ENCODE data around the gene CCR5AS.
A peak's percentile ranks its signal among the peaks of the same experiment; 100 is the strongest.

The CCR5AS gene

GRCh38 chr3:46380471-46381221, 26.2 kb downstream of the CCR5AS start:
- peak; percentile 32 for DNase-seq (ENCODE audit: low read depth)

DNA sequence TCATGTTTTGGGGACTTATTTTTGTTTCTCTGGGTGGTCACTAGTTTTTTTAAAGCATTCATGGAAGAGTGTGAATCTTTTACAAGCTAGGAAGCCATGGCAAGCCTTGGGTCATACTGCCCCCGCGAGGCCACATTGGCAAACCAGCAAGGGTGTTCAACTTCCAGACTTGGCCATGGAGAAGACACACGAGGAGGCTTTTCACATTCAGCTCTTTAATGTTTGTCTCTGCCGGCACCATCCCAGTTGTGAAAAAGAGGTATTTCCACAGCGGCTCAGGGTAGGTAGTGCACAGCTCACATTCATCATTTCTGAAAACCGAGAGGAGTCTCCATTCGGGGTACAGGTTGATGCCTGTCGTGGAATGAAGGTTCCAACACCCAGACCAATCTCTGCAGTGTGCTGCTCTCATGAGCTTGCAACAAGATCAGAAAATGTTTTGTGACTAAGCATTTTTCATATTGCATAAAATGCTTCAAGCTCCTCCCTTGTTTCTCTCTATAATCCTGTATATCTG, 28.4 kb downstream of the CCR5AS start:
- DNase-seq (ENCODE audit: low read depth) = peak; percentile 60

DNA sequence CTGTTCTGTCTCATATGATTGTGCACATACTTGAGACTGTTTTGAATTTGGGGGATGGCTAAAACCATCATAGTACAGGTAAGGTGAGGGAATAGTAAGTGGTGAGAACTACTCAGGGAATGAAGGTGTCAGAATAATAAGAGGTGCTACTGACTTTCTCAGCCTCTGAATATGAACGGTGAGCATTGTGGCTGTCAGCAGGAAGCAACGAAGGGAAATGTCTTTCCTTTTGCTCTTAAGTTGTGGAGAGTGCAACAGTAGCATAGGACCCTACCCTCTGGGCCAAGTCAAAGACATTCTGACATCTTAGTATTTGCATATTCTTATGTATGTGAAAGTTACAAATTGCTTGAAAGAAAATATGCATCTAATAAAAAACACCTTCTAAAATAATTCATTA, 31.1 kb downstream of the CCR5AS start:
- no peak for DNase-seq (ENCODE audit: low read depth)

- DNase-seq (ENCODE audit: low read depth) = no peak
These were observed 31.6 kb downstream of the CCR5AS start for GRCh38 chr3:46375218-46375617.

- DNase-seq (ENCODE audit: low read depth) = no peak
These were observed 32.1 kb downstream of the CCR5AS start for GRCh38 chr3:46374755-46375154.

DNA sequence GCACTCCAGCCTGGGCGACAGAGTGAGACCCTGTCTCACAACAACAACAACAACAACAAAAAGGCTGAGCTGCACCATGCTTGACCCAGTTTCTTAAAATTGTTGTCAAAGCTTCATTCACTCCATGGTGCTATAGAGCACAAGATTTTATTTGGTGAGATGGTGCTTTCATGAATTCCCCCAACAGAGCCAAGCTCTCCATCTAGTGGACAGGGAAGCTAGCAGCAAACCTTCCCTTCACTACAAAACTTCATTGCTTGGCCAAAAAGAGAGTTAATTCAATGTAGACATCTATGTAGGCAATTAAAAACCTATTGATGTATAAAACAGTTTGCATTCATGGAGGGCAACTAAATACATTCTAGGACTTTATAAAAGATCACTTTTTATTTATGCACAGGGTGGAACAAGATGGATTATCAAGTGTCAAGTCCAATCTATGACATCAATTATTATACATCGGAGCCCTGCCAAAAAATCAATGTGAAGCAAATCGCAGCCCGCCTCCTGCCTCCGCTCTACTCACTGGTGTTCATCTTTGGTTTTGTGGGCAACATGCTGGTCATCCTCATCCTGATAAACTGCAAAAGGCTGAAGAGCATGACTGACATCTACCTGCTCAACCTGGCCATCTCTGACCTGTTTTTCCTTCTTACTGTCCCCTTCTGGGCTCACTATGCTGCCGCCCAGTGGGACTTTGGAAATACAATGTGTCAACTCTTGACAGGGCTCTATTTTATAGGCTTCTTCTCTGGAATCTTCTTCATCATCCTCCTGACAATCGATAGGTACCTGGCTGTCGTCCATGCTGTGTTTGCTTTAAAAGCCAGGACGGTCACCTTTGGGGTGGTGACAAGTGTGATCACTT, 34.1 kb downstream of the CCR5AS start:
- DNase-seq (ENCODE audit: low read depth) = peak; percentile 61

DNA sequence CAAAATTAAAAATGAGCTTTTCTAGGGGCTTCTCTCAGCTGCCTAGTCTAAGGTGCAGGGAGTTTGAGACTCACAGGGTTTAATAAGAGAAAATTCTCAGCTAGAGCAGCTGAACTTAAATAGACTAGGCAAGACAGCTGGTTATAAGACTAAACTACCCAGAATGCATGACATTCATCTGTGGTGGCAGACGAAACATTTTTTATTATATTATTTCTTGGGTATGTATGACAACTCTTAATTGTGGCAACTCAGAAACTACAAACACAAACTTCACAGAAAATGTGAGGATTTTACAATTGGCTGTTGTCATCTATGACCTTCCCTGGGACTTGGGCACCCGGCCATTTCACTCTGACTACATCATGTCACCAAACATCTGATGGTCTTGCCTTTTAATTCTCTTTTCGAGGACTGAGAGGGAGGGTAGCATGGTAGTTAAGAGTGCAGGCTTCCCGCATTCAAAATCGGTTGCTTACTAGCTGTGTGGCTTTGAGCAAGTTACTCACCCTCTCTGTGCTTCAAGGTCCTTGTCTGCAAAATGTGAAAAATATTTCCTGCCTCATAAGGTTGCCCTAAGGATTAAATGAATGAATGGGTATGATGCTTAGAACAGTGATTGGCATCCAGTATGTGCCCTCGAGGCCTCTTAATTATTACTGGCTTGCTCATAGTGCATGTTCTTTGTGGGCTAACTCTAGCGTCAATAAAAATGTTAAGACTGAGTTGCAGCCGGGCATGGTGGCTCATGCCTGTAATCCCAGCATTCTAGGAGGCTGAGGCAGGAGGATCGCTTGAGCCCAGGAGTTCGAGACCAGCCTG, 35.1 kb downstream of the CCR5AS start:
- no peak for DNase-seq (ENCODE audit: low read depth)

DNA sequence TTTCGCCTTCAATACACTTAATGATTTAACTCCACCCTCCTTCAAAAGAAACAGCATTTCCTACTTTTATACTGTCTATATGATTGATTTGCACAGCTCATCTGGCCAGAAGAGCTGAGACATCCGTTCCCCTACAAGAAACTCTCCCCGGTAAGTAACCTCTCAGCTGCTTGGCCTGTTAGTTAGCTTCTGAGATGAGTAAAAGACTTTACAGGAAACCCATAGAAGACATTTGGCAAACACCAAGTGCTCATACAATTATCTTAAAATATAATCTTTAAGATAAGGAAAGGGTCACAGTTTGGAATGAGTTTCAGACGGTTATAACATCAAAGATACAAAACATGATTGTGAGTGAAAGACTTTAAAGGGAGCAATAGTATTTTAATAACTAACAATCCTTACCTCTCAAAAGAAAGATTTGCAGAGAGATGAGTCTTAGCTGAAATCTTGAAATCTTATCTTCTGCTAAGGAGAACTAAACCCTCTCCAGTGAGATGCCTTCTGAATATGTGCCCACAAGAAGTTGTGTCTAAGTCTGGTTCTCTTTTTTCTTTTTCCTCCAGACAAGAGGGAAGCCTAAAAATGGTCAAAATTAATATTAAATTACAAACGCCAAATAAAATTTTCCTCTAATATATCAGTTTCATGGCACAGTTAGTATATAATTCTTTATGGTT, 35.9 kb downstream of the CCR5AS start, which contains the start of gene CCR5:
CCR5 (plus strand) TSS at position 108 of the 680 bp plus-strand sequence. CDS start 1,957 bp downstream, outside the sequence.
- no peak for DNase-seq (ENCODE audit: low read depth)

- DNase-seq (ENCODE audit: low read depth) = no peak
These were observed 37.2 kb downstream of the CCR5AS start for GRCh38 chr3:46369675-46370132.

GRCh38 chr3:46369151-46369550, 37.7 kb downstream of the CCR5AS start:
- DNase-seq (ENCODE audit: low read depth) = no peak

DNA sequence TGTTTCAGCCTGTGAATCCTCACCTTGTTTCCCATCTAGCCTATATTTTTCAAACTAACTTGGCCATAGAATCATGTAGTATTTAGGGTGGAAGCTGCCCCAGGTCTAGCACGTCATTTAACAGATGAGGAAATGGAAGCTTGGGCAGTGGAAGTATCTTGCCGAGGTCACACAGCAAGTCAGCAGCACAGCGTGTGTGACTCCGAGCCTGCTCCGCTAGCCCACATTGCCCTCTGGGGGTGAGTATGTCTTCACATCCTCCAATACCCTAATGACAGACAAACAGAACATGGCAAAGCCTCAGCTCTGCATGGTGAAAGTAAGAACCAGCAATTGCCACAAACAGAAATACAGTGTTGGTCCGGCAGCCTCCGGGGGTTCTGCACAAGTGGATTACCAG, 38.3 kb downstream of the CCR5AS start:
- DNase-seq (ENCODE audit: low read depth) = peak; percentile 55

DNA sequence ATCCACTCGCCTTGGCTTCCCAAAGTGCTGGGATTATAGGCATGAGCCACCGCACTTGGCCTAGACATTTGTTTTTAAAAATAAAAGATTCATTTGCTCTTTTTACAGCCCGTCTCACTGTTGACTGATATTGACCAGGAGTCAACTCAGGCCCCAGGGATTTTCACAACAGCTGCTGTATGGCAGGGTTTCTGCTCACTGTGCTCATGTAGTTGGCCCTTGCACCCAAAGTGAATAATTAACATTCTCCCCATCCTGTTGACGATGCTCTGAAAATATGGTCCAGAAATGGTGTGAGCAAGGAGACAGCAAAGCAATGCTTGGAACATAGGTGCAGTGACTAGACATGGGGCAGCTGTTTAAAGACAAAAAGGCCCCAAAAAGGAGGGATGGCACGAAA, 39.1 kb downstream of the CCR5AS start:
- DNase-seq (ENCODE audit: low read depth) = no peak

- DNase-seq (ENCODE audit: low read depth) = no peak
These were observed 40.9 kb downstream of the CCR5AS start for GRCh38 chr3:46365737-46366524.

DNA sequence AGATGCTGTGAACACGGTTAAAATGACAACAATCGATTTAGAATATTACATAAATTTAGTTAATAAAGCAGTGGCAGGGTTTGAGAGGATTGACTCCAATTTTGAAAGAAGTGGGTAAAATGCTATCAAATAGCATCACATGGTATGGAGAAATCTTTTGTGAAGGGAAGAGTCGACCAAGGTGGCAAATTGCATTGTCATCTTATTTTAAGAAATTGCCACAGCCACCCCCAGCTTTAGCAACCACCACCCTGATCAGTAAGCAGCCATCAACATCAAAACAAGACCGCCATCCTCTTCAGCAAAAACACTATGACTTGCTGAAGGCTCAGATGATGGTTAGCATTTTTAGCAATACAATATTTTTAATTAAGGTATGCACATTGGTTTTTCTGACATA, 41.8 kb downstream of the CCR5AS start:
- no peak for DNase-seq (ENCODE audit: low read depth)

- peak; percentile 81 for DNase-seq (ENCODE audit: low read depth)
These were observed 45.2 kb downstream of the CCR5AS start for GRCh38 chr3:46361408-46362283.

GRCh38 chr3:46360907-46361306, 46.0 kb downstream of the CCR5AS start:
- no peak for DNase-seq (ENCODE audit: low read depth)

DNA sequence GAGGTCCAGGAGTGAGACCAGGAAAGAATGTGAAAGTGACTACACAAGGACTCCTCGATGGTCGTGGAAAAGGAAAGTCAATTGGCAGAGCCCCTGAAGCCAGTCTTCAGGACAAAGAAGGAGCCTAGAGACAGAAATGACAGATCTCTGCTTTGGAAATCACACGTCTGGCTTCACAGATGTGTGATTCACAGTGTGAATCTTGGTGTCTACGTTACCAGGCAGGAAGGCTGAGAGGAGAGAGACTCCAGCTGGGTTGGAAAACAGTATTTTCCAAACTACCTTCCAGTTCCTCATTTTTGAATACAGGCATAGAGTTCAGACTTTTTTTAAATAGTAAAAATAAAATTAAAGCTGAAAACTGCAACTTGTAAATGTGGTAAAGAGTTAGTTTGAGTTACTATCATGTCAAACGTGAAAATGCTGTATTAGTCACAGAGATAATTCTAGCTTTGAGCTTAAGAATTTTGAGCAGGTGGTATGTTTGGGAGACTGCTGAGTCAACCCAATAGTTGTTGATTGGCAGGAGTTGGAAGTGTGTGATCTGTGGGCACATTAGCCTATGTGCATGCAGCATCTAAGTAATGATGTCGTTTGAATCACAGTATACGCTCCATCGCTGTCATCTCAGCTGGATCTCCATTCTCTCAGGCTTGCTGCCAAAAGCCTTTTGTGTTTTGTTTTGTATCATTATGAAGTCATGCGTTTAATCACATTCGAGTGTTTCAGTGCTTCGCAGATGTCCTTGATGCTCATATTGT, 47.0 kb downstream of the CCR5AS start:
- DNase-seq (ENCODE audit: low read depth) = peak; percentile 76

DNA sequence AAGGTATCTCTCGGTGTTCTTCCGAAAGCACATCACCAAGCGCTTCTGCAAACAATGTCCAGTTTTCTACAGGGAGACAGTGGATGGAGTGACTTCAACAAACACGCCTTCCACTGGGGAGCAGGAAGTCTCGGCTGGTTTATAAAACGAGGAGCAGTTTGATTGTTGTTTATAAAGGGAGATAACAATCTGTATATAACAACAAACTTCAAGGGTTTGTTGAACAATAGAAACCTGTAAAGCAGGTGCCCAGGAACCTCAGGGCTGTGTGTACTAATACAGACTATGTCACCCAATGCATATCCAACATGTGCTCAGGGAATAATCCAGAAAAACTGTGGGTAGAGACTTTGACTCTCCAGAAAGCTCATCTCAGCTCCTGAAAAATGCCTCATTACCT, 48.4 kb downstream of the CCR5AS start:
- DNase-seq (ENCODE audit: low read depth) = no peak

DNA sequence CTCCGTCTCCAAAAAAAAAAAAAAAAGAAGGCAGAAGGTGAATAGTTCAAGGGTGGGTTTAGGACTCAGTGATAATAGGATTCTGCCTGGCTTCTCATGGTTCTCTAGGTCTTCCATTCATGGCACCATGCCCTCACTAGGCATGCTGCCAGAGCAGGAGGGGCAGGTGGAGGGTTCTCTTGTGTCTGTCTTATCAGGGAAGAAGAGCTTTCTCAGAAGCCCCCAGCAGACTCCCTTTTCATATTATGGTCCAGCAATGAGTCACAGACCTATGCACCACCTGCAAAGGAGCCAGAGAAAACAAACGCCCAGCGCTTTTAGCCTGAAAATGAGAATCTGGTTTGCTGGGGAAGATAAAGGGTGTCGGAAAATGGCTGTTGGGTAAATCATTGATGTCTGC, 50.0 kb downstream of the CCR5AS start:
- DNase-seq (ENCODE audit: low read depth) = no peak
